Measurements from ENCODE around the gene CLEC18C.
"Not testable (repeated sequence)": the region's sequence is repeated elsewhere in the genome, so short reads cannot be mapped to it uniquely, and the experiment has no call there.

GRCh38 chr16:70226024-70226423 lies 52.4 kb downstream of the CLEC18C start:
- TF ChIP-seq, protein P1, sequence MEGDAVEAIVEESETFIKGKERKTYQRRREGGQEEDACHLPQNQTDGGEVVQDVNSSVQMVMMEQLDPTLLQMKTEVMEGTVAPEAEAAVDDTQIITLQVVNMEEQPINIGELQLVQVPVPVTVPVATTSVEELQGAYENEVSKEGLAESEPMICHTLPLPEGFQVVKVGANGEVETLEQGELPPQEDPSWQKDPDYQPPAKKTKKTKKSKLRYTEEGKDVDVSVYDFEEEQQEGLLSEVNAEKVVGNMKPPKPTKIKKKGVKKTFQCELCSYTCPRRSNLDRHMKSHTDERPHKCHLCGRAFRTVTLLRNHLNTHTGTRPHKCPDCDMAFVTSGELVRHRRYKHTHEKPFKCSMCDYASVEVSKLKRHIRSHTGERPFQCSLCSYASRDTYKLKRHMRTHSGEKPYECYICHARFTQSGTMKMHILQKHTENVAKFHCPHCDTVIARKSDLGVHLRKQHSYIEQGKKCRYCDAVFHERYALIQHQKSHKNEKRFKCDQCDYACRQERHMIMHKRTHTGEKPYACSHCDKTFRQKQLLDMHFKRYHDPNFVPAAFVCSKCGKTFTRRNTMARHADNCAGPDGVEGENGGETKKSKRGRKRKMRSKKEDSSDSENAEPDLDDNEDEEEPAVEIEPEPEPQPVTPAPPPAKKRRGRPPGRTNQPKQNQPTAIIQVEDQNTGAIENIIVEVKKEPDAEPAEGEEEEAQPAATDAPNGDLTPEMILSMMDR (IDR thresholded peaks at IDR 0.05 in 2 of 3, conservative IDR thresholded peaks at IDR 0.05 in 1 of 3; ENCODE audit: control insufficient read depth in 2 of 3, extremely low read depth in 1 of 3, insufficient read depth in 1 of 3, low read depth in 3 of 3, low read length in 3 of 3) = not testable (repeated sequence)
- TF ChIP-seq SP1 (IDR thresholded peaks at IDR 0.05; ENCODE audit: low read depth, low read length); EZH2 (IDR thresholded peaks at IDR 0.05; ENCODE audit: borderline replicate concordance, control insufficient read depth, low read depth, low read length); CHD2 (IDR thresholded peaks at IDR 0.05; ENCODE audit: borderline replicate concordance, low read depth, low read length); BHLHE40 (IDR thresholded peaks at IDR 0.05; ENCODE audit: borderline replicate concordance in 1 of 2, low read depth in 2 of 2, low read length in 1 of 2); JUNB (IDR thresholded peaks at IDR 0.05); MYB (IDR thresholded peaks at IDR 0.05; ENCODE audit: borderline replicate concordance, low read depth, low read length); BACH1 (IDR thresholded peaks at IDR 0.05; ENCODE audit: borderline replicate concordance); ZBTB4 (CRISPR knock-in tag; IDR thresholded peaks at IDR 0.05); RAD51 (IDR thresholded peaks at IDR 0.05); NBN (IDR thresholded peaks at IDR 0.05); YY1 (IDR thresholded peaks at IDR 0.05; ENCODE audit: low read depth, low read length); PKNOX1 (IDR thresholded peaks at IDR 0.05): not testable (repeated sequence)
